HepG2 (cell line): ENCODE results near the gene LYST. TPM values are rescaled to one million over a fixed set of nuclear protein-coding genes. Genes with fewer than 3 reads are reported as not detected.

Source experiments
- EEA1 ChIP-seq: sonication (generic); formaldehyde crosslinking; IDR thresholded peaks from 2 replicates; pipeline ENCODE4 v1.5.1; 2020; ENCODE audit warnings: mild to moderate bottlenecking, missing genetic modification reagents, borderline replicate concordance
- FOSL1 ChIP-seq: sonication (generic); formaldehyde crosslinking; IDR thresholded peaks from 2 replicates; pipeline ENCODE4 v1.9.0; 2021; ENCODE audit warnings: missing genetic modification reagents, borderline replicate concordance
- FOXJ3 ChIP-seq: sonication (generic); formaldehyde crosslinking; IDR thresholded peaks from 2 replicates; pipeline ENCODE4 v1.4.0; 2020; ENCODE audit warnings: missing genetic modification reagents, mild to moderate bottlenecking, borderline replicate concordance
- KIAA2018 ChIP-seq: sonication (generic); formaldehyde crosslinking; IDR thresholded peaks from 2 replicates; pipeline ENCODE4 v1.5.0; 2020; ENCODE audit warnings: mild to moderate bottlenecking, missing genetic modification reagents, borderline replicate concordance
- MED8 ChIP-seq: sonication (generic); formaldehyde crosslinking; IDR thresholded peaks from 2 replicates; pipeline ENCODE4 v1.8.1; 2023; ENCODE audit warnings: mild to moderate bottlenecking, missing genetic modification reagents; ENCODE audit not compliant: insufficient replicate concordance
- MEF2D ChIP-seq: sonication (generic); formaldehyde crosslinking; IDR thresholded peaks from 2 replicates; pipeline ENCODE4 v1.5.1; 2020; ENCODE audit warnings: mild to moderate bottlenecking, missing genetic modification reagents
- SAP130 ChIP-seq: IDR thresholded peaks from 2 replicates; pipeline ENCODE4 v1.6.1; 2016; ENCODE audit warnings: low read depth
- SIN3B ChIP-seq: fragments of 150-350 bp; IDR thresholded peaks from 2 replicates; pipeline ENCODE4 v1.6.1; 2014; ENCODE audit warnings: low read length
- TP53 ChIP-seq: sonication (generic); formaldehyde crosslinking; conservative IDR thresholded peaks from 2 replicates; pipeline ENCODE4 v1.4.0; 2020; ENCODE audit warnings: missing genetic modification reagents
- ZBTB33 ChIP-seq: sonication (generic); formaldehyde crosslinking; IDR thresholded peaks from 2 replicates; pipeline ENCODE4 v1.4.0; 2020; ENCODE audit warnings: missing genetic modification reagents
- ZBTB37 ChIP-seq: sonication (generic); formaldehyde crosslinking; IDR thresholded peaks from 2 replicates; pipeline ENCODE4 v1.4.0; 2020; ENCODE audit warnings: mild to moderate bottlenecking, missing genetic modification reagents
- ZNF616 ChIP-seq: sonication (generic); formaldehyde crosslinking; IDR thresholded peaks from 2 replicates; pipeline ENCODE4 v1.5.0; 2020; ENCODE audit warnings: low read depth, mild to moderate bottlenecking, missing genetic modification reagents
- ZNF768 ChIP-seq: sonication (generic); formaldehyde crosslinking; IDR thresholded peaks from 2 replicates; pipeline ENCODE4 v1.4.0; 2020; ENCODE audit warnings: missing genetic modification reagents
- polyA plus RNA-seq, 8 experiments: library from polyadenylated mRNA; depleted of rRNA in 3 of 8; stranded (reverse) in 7 of 8; unstranded in 1 of 8; fragments of >200 nt; fragmentation: Illumina TruSeq in 4 of 8; extraction: Trizol in 4 of 8; gene quantifications; 2 replicates each; pipeline versions ENCODE4 v1.2.1 to v1.2.3, GENCODE V29; 2011 to 2016; ENCODE audit warnings: low read depth in 4 of 8, missing spikeins in 1 of 8, mixed read lengths in 1 of 8; ENCODE audit not compliant: insufficient read depth in 1 of 8
- total RNA-seq, 5 experiments: library from RNA; depleted of rRNA; stranded (reverse); fragments of >200 nt; fragmentation: Illumina TruSeq; extraction: Trizol; gene quantifications; 2 replicates each; pipeline ENCODE4 v1.2.3, GENCODE V29; 2016; ENCODE audit warnings: low read depth in 1 of 5
- TF ChIP-seq, protein P1 (sequence below): IDR thresholded peaks from 2 replicates; pipeline ENCODE4 v1.6.1; 2016; ENCODE audit warnings: low read depth
- TF ChIP-seq, protein P2 (sequence below): sonication (generic); formaldehyde crosslinking; IDR thresholded peaks from 2 replicates; pipeline ENCODE4 v1.5.0; 2020; ENCODE audit warnings: missing genetic modification reagents

LYST gene
- total and polyA plus RNA-seq, 2 of the 13 experiments (the other 11 are each of a cell fraction or from before 2014, with no cell fraction given), result 0.91 to 2.5 TPM

DNA sequence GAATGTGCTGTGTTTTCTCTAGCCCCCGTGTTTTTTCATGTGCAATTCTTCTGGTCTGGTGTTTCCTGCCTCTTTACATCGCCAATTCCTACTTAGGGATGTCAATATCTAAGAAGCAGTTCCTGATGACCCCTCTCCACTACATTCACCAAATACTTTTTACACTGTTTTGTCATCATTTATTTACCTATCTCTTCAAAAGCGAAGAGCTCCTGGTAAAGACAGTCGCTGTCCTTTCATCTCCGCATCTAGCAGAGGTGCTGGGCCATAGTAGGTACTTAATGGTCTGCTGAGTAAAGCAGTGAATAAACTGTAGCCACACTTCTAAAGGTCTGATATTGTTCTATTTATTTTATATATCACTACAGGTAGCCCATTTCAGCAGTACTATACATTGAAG, 43.0 kb downstream of the LYST start (continued):
- TF ChIP-seq ZBTB37 (CRISPR knock-in tag), result no peak
- TF ChIP-seq KIAA2018 (CRISPR knock-in tag), result no peak
- no peak for TF ChIP-seq FOXJ3 (CRISPR knock-in tag)
- TF ChIP-seq SAP130 (CRISPR knock-in tag), result peak; percentile 44; the same call in 1 of the 2 replicates
- TF ChIP-seq FOSL1, result no peak
- no peak for TF ChIP-seq MEF2D (CRISPR knock-in tag)
- TF ChIP-seq EEA1 (CRISPR knock-in tag), result no peak
- TF ChIP-seq SIN3B, result no peak
- TF ChIP-seq, protein P1, sequence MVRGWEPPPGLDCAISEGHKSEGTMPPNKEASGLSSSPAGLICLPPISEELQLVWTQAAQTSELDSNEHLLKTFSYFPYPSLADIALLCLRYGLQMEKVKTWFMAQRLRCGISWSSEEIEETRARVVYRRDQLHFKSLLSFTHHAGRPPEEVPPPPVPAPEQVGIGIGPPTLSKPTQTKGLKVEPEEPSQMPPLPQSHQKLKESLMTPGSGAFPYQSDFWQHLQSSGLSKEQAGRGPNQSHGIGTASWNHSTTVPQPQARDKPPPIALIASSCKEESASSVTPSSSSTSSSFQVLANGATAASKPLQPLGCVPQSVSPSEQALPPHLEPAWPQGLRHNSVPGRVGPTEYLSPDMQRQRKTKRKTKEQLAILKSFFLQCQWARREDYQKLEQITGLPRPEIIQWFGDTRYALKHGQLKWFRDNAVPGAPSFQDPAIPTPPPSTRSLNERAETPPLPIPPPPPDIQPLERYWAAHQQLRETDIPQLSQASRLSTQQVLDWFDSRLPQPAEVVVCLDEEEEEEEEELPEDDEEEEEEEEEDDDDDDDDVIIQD (CRISPR knock-in tag), result peak; percentile 40; the same call in 1 of the 2 replicates
- no peak for TF ChIP-seq TP53 (CRISPR knock-in tag)
- no peak for TF ChIP-seq ZNF616
- no peak for TF ChIP-seq ZBTB33 (CRISPR knock-in tag)
- TF ChIP-seq ZNF768 (CRISPR knock-in tag), result no peak
- TF ChIP-seq, protein P2, sequence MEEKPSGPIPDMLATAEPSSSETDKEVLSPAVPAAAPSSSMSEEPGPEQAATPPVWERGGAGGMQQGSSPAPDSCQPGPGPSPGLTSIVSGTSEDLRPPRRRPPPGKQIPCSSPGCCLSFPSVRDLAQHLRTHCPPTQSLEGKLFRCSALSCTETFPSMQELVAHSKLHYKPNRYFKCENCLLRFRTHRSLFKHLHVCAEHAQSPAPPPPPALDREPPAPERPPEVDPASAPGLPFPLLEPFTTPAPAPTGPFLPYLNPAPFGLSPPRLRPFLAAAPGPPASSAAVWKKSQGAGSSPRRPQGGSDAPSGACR (CRISPR knock-in tag), result no peak
- no peak for TF ChIP-seq MED8
